IPS-15b (cell line): ENCODE results near the gene ADCYAP1R1.

ENCODE experiments used
- H3K27me3 ChIP-seq: one replicate; pipeline ENCODE4 v1.6.1; 2013; ENCODE audit warnings: low read length; ENCODE audit not compliant: control insufficient read depth, insufficient read depth
- H3K36me3 ChIP-seq: one replicate; pipeline ENCODE4 v1.6.1; 2013; ENCODE audit warnings: low read length; ENCODE audit not compliant: control insufficient read depth, insufficient read depth
- H3K4me1 ChIP-seq: one replicate; pipeline ENCODE4 v1.6.1; 2013; ENCODE audit warnings: mild to moderate bottlenecking, low read length; ENCODE audit not compliant: control insufficient read depth, insufficient read depth
- H3K4me3 ChIP-seq: one replicate; pipeline ENCODE4 v1.5.1; 2013; ENCODE audit warnings: low read depth, low read length
- H3K9ac ChIP-seq: one replicate; pipeline ENCODE4 v1.6.1; 2013; ENCODE audit warnings: low read depth, mild to moderate bottlenecking, low read length
- H3K9me3 ChIP-seq: one replicate; pipeline ENCODE4 v1.6.1; 2013; ENCODE audit warnings: mild to moderate bottlenecking, low read length; ENCODE audit not compliant: control insufficient read depth, insufficient read depth

Gene ADCYAP1R1

GRCh38 chr7:31119249-31119648 lies 67.1 kb downstream of the ADCYAP1R1 start:
- peaks cover 4% of the 10 kb centered on the region for H3K4me1 ChIP-seq

GRCh38 chr7:31120800-31121513 lies 68.8 kb downstream of the ADCYAP1R1 start:
- no peaks in the 10 kb centered on the region for H3K9me3 ChIP-seq
- peaks cover 4% of the 10 kb centered on the region for H3K4me1 ChIP-seq
- no peaks in the 10 kb centered on the region for H3K36me3 ChIP-seq
- no peak overlapping the region for H3K4me3 ChIP-seq
- H3K27me3 ChIP-seq = no peaks in the 10 kb centered on the region
- no peak overlapping the region for H3K9ac ChIP-seq

More at GRCh38 chr7:31119249-31119648, 67.1 kb downstream of the ADCYAP1R1 start:
- no peaks in the 10 kb centered on the region for H3K36me3 ChIP-seq
- H3K9me3 ChIP-seq = no peaks in the 10 kb centered on the region
- no peak overlapping the region for H3K9ac ChIP-seq
- no peaks in the 10 kb centered on the region for H3K27me3 ChIP-seq
- H3K4me3 ChIP-seq = no peak overlapping the region

GRCh38 chr7:31121601-31122000 lies 69.5 kb downstream of the ADCYAP1R1 start:
- no peak overlapping the region for H3K9ac ChIP-seq
- peaks cover 4% of the 10 kb centered on the region for H3K4me1 ChIP-seq
- no peaks in the 10 kb centered on the region for H3K36me3 ChIP-seq
- no peak overlapping the region for H3K4me3 ChIP-seq
- H3K9me3 ChIP-seq = no peaks in the 10 kb centered on the region
- no peaks in the 10 kb centered on the region for H3K27me3 ChIP-seq

GRCh38 chr7:31122649-31123058 lies 70.5 kb downstream of the ADCYAP1R1 start:
- Histone ChIP-seq H3K4me1 (peaks cover 4% of the 10 kb centered on the region), H3K9me3 (no peaks in the 10 kb centered on the region), H3K27me3 (no peaks in the 10 kb centered on the region), H3K4me3 (no peak overlapping the region), H3K36me3 (no peaks in the 10 kb centered on the region), H3K9ac (no peak overlapping the region)

GRCh38 chr7:31123321-31123720 lies 71.2 kb downstream of the ADCYAP1R1 start:
- H3K9ac ChIP-seq = no peak overlapping the region
- H3K9me3 ChIP-seq = no peaks in the 10 kb centered on the region
- no peak overlapping the region for H3K4me3 ChIP-seq
- no peaks in the 10 kb centered on the region for H3K36me3 ChIP-seq
- peaks cover 4% of the 10 kb centered on the region for H3K4me1 ChIP-seq
- no peaks in the 10 kb centered on the region for H3K27me3 ChIP-seq

GRCh38 chr7:31123726-31124125 lies 71.6 kb downstream of the ADCYAP1R1 start:
- no peak overlapping the region for H3K9ac ChIP-seq

GRCh38 chr7:31125171-31125570 lies 73.1 kb downstream of the ADCYAP1R1 start:
- H3K27me3 ChIP-seq = no peaks in the 10 kb centered on the region
- H3K9me3 ChIP-seq = no peaks in the 10 kb centered on the region
- H3K36me3 ChIP-seq = no peaks in the 10 kb centered on the region
- peaks cover 4% of the 10 kb centered on the region for H3K4me1 ChIP-seq
- no peak overlapping the region for H3K4me3 ChIP-seq
- H3K9ac ChIP-seq = no peak overlapping the region

More at GRCh38 chr7:31123726-31124125, 71.6 kb downstream of the ADCYAP1R1 start:
- peaks cover 4% of the 10 kb centered on the region for H3K4me1 ChIP-seq
- no peaks in the 10 kb centered on the region for H3K27me3 ChIP-seq
- H3K9me3 ChIP-seq = no peaks in the 10 kb centered on the region
- no peak overlapping the region for H3K4me3 ChIP-seq
- H3K36me3 ChIP-seq = no peaks in the 10 kb centered on the region

DNA sequence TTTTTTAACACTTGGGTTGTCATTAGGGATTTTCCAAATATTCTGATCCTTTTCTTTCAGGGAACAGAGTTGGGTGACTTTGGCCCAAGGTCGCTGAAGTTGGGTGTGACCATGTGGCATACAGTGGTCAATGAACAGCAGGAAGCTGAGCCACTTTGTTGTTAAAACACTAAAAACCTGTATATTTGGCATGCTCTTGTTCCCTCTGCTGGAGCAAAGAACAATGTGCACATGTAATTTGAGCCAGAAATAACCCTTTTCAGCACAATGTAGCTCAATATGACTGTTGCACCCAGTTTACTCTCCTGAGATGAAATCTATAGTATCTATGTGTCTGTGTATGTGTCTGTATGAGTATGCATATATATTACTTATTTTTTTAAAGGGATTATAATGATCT lies 74.9 kb downstream of the ADCYAP1R1 start:
- Histone ChIP-seq H3K36me3 (no peaks in the 10 kb centered on the region), H3K9ac (no peak overlapping the region), H3K9me3 (no peaks in the 10 kb centered on the region), H3K27me3 (no peaks in the 10 kb centered on the region), H3K4me3 (no peak overlapping the region), H3K4me1 (peaks cover 4% of the 10 kb centered on the region)

- Histone ChIP-seq H3K4me1 (no peaks in the 10 kb centered on the region), H3K36me3 (no peaks in the 10 kb centered on the region), H3K9ac (no peak overlapping the region), H3K27me3 (no peaks in the 10 kb centered on the region), H3K9me3 (no peaks in the 10 kb centered on the region), H3K4me3 (no peak overlapping the region)
These were observed 77.0 kb downstream of the ADCYAP1R1 start for GRCh38 chr7:31129067-31129466.

GRCh38 chr7:31133497-31133896 lies 81.4 kb downstream of the ADCYAP1R1 start:
- no peaks in the 10 kb centered on the region for H3K9me3 ChIP-seq
- H3K36me3 ChIP-seq = no peaks in the 10 kb centered on the region
- no peak overlapping the region for H3K4me3 ChIP-seq
- no peaks in the 10 kb centered on the region for H3K4me1 ChIP-seq
- no peak overlapping the region for H3K9ac ChIP-seq
- no peaks in the 10 kb centered on the region for H3K27me3 ChIP-seq

- Histone ChIP-seq H3K4me1 (no peaks in the 10 kb centered on the region), H3K9ac (no peak overlapping the region), H3K9me3 (no peaks in the 10 kb centered on the region), H3K36me3 (no peaks in the 10 kb centered on the region), H3K4me3 (peak overlapping the region; percentile 39), H3K27me3 (no peaks in the 10 kb centered on the region)
These were observed 82.4 kb downstream of the ADCYAP1R1 start for GRCh38 chr7:31134246-31135188.

DNA sequence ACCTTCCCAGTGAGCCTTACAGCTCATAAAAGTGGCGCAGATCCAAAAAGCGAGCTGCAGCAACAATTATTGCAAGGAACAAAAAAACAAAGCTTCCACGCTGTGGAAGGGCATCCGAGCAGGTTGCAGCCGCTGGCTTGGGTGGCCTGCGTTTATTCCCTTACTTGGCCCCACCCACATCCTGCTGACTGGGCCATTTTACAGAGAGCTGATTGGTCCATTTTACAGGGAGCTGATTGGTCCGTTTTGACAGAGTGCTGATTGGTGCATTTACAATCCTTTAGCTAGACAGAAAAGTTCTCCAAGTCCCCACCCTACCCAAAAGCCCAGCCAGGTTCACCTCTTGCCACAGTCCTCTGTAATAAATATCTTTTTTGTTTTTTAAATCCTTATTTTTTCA lies 85.1 kb downstream of the ADCYAP1R1 start:
- no peaks in the 10 kb centered on the region for H3K4me1 ChIP-seq
- no peak overlapping the region for H3K4me3 ChIP-seq
- no peak overlapping the region for H3K9ac ChIP-seq

More for the DNA sequence above, 85.1 kb downstream of the ADCYAP1R1 start:
- Histone ChIP-seq H3K36me3 (no peaks in the 10 kb centered on the region), H3K27me3 (no peaks in the 10 kb centered on the region), H3K9me3 (no peaks in the 10 kb centered on the region)
